Activated naive CD8-positive, alpha-beta T cell treated with anti-CD3 and anti-CD28 coated beads, Interleukin-2, amount 10 ng/mL, durations not matched to agents 7 days and 5 days (primary cell): Measurements from ENCODE around the gene RBMS3. TPM values are rescaled to one million over a fixed set of nuclear protein-coding genes. Genes with fewer than 3 reads are reported as not detected.

Experiments
- ATAC-seq: fragments of 150-1000 bp; cut with Tn5 transposase; one replicate; pipeline ENCODE4 v1.10.0; 2021; ENCODE audit warnings: low read depth, moderate library complexity
- POLR2A ChIA-PET: fragments of 350-600 bp; sonication (Branson Sonifier 250); formaldehyde crosslinking; loops from one replicate; lab custom pipeline; 2021; ENCODE audit warnings: antibody characterized with exemption; lab: Charles Lee
- DNase-seq: peaks from one replicate; pipeline ENCODE4 v3.0.0; 2021
- H3K27ac Mint-ChIP-seq: one replicate; pipeline ENCODE4 v1.8.0; 2022; ENCODE audit warnings: mild to moderate bottlenecking, mixed read lengths
- H3K27me3 Mint-ChIP-seq: one replicate; pipeline ENCODE4 v1.8.0; 2022; ENCODE audit warnings: mild to moderate bottlenecking, moderate library complexity, mixed read lengths
- H3K36me3 Mint-ChIP-seq: one replicate; pipeline ENCODE4 v1.8.0; 2021; ENCODE audit warnings: mild to moderate bottlenecking, mixed read lengths
- H3K4me1 Mint-ChIP-seq: one replicate; pipeline ENCODE4 v1.8.0; 2021; ENCODE audit warnings: mixed read lengths
- H3K4me3 Mint-ChIP-seq: one replicate; pipeline ENCODE4 v1.8.0; 2022; ENCODE audit warnings: mild to moderate bottlenecking, moderate library complexity, mixed read lengths
- H3K9me3 Mint-ChIP-seq: one replicate; pipeline ENCODE4 v1.8.0; 2021; ENCODE audit warnings: mixed read lengths
- total RNA-seq, 2 experiments: library from RNA; stranded (reverse); gene quantifications; one replicate each; pipeline ENCODE4 v1.2.3, GENCODE V29; 2021

Gene RBMS3
- total RNA-seq, 2 experiments from 2014 or later, result 0.58 to 0.74 TPM

GRCh38 chr3:29282427-29283230 lies 1.8 kb downstream of the RBMS3 start:
- peak overlapping the region; percentile 85 for H3K4me3 Mint-ChIP-seq
- ATAC-seq, result no peak
- POLR2A ChIA-PET, result no interaction called here
- H3K4me1 Mint-ChIP-seq, result peaks cover 17% of the 10 kb centered on the region
- H3K9me3 Mint-ChIP-seq, result no peaks in the 10 kb centered on the region
- no peak for DNase-seq
- peaks cover 14% of the 10 kb centered on the region for H3K27me3 Mint-ChIP-seq
- H3K27ac Mint-ChIP-seq, result no peak overlapping the region
- no peaks in the 10 kb centered on the region for H3K36me3 Mint-ChIP-seq

DNA sequence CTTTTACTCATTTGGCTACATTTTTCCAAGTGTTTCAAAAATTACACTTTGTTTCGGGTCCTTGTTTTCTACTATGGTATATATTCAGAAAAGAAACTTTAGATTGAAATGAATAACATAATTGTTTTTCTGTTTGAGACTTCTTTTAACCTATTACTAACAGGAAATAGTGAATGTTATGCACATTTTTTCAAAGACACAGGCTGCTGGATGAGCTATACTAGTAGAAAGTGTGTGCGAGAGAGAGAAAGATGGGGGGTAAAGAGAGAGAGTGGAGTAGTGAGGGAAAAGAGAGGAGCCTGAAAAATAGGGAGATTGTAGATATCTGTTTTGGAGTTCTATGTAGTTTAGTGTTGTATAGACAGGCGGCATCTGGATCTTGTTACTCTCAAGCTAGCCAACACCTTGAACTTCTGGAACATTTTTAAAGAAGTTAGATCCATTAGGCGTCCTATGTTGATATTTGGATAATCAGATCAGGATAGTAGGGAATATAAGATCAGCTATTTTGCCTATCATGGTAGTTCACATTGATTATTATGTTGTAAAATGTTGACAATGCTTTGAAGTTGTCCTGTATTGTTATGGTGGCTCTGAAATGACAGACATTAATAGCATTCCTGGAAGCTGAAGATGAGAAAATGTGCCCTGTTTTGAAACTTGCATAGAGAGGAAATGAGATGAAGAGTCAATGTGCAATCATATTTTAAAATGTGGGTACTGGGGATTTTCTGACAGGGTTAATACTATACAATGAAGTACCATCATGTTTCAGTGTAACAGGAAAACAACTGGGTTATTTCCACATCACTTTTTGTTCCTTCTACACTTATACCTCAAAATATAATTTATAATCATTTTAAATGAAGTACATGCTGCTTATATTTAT lies 2.6 kb downstream of the RBMS3 start:
- Mint-ChIP-seq H3K36me3 (no peaks in the 10 kb centered on the region), H3K4me3 (peak overlapping the region; percentile 6), H3K9me3 (no peaks in the 10 kb centered on the region), H3K4me1 (peaks cover 17% of the 10 kb centered on the region), H3K27ac (no peak overlapping the region), H3K27me3 (peaks cover 14% of the 10 kb centered on the region)
- DNase-seq (no peak), ATAC-seq (no peak)
- POLR2A ChIA-PET, result no interaction called here

DNA sequence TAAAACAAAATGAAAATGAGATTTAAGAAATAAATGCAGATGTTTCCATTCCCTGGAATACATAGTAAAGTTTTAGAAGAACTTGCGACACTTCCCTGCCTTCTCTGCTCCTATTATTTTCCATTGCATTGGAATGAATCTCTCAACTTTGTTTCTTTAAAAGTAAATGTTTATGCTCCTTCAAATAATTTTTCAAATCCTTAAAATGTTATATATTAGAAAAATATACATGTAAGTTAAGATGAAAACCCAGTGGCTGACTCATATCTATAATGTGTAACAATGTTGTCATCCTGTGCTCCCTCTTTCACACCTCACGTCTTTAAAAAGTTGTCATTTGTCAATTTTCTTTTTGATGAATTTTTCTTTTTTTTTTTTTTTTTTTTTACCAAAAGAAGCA lies 3.6 kb downstream of the RBMS3 start:
- peaks cover 17% of the 10 kb centered on the region for H3K4me1 Mint-ChIP-seq
- H3K27me3 Mint-ChIP-seq, result peaks cover 14% of the 10 kb centered on the region
- DNase-seq (no peak), ATAC-seq (no peak)
- H3K36me3 Mint-ChIP-seq, result no peaks in the 10 kb centered on the region
- no peaks in the 10 kb centered on the region for H3K9me3 Mint-ChIP-seq
- POLR2A ChIA-PET, result no interaction called here
- H3K4me3 Mint-ChIP-seq, result no peak overlapping the region
- no peak overlapping the region for H3K27ac Mint-ChIP-seq

GRCh38 chr3:29285471-29286071 lies 4.7 kb downstream of the RBMS3 start:
- Mint-ChIP-seq H3K4me3 (no peak overlapping the region), H3K36me3 (no peaks in the 10 kb centered on the region), H3K9me3 (no peaks in the 10 kb centered on the region), H3K27ac (no peak overlapping the region), H3K27me3 (peaks cover 8% of the 10 kb centered on the region), H3K4me1 (peaks cover 17% of the 10 kb centered on the region)
- POLR2A ChIA-PET, result no interaction called here
- ATAC-seq (no peak), DNase-seq (no peak)

DNA sequence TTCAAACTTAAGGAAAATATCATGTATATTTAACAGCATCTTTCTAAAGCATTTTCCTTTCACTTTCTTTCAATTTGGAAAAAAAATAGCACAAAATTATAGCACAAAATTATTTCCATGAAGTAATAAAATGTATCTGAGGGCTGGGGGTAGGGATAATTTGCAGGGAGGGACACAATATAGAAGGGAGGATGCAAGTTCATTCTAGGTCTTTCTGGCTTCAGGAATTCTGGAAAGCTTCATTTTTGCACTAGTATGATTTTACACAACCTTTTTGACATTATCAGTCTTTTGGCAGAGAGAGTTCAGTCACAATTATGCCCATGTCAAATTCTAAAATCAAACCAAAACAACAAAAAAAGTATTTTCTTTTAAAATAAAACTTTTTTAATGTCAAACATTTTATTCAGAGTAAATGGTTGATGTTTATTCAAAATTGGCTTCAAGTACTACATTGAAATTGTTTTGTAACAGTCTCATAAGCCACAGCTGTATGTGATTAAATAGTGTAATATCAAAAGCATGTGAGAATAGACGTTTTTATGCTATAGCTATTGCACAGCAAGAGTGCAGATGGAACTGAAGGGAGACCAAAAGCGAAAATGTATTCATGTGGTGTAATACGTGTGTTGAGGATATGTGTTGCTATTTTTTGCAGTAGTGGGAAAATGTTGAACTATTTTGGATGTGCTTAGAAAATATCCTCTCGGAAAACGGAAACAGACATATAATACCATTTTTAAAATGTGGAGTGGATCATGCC lies 5.8 kb downstream of the RBMS3 start:
- Mint-ChIP-seq H3K36me3 (no peaks in the 10 kb centered on the region), H3K27me3 (peaks cover 4% of the 10 kb centered on the region), H3K9me3 (no peaks in the 10 kb centered on the region), H3K27ac (no peak overlapping the region), H3K4me1 (peaks cover 16% of the 10 kb centered on the region), H3K4me3 (no peak overlapping the region)
- ATAC-seq (no peak), DNase-seq (no peak)
- POLR2A ChIA-PET, result interaction anchor here (0.7 kb wide), 1 partner anchor 36 kb away, joined by 3 read pairs; no protein-coding TSS in a partner anchor

GRCh38 chr3:29290596-29290995 lies 9.7 kb downstream of the RBMS3 start:
- Mint-ChIP-seq H3K4me1 (peaks cover under 1% of the 10 kb centered on the region), H3K27me3 (peaks cover 5% of the 10 kb centered on the region), H3K9me3 (peaks cover 2% of the 10 kb centered on the region), H3K4me3 (no peak overlapping the region), H3K36me3 (no peaks in the 10 kb centered on the region), H3K27ac (no peak overlapping the region)
- ATAC-seq (no peak), DNase-seq (no peak)
- POLR2A ChIA-PET, result no interaction called here

DNA sequence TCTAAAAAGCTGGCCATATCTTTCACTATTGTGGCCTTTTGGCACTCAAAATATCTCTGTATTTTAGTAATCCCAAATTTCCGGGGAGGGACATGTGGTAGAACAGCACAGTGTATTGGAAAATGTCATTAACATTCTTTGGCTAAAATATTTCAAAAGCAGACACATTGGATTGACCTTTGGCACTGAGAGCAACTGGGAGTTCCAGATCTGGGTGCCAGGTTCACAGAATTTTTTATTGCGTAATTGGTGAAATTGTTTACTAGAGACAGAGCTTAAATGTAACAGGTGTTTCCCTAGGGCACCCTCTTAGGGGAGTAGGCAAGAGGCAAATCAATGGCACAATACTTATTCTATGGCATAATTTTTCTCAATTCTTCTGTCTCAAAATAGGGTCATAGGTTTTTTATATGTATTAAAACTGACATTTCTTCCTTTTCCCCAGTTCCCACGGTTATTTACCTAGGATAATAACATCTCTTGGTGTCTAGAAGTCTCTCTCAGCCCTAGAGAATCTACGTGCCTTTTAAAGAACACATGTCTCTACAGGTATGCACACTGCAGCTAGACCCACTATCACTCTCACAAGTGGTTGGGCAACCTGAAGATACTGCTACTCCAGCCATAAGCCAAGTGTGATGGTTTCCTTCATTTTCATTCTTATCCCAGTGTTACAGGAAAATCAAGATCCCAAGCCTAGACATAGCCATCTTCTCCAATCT lies 10.6 kb downstream of the RBMS3 start:
- ATAC-seq (no peak), DNase-seq (no peak)
- no peaks in the 10 kb centered on the region for H3K4me1 Mint-ChIP-seq
- peaks cover 5% of the 10 kb centered on the region for H3K27me3 Mint-ChIP-seq
- no peak overlapping the region for H3K27ac Mint-ChIP-seq
- H3K4me3 Mint-ChIP-seq, result no peak overlapping the region
- POLR2A ChIA-PET, result no interaction called here
- H3K36me3 Mint-ChIP-seq, result no peaks in the 10 kb centered on the region
- H3K9me3 Mint-ChIP-seq, result peaks cover 2% of the 10 kb centered on the region

GRCh38 chr3:29291982-29292363 lies 11.1 kb downstream of the RBMS3 start:
- Mint-ChIP-seq H3K36me3 (no peaks in the 10 kb centered on the region), H3K4me3 (no peak overlapping the region), H3K9me3 (peaks cover 2% of the 10 kb centered on the region), H3K27me3 (peaks cover 5% of the 10 kb centered on the region), H3K27ac (no peak overlapping the region), H3K4me1 (no peaks in the 10 kb centered on the region)
- ATAC-seq, result no peak
- POLR2A ChIA-PET, result no interaction called here
- DNase-seq, result no peak

- Mint-ChIP-seq H3K9me3 (peaks cover 2% of the 10 kb centered on the region), H3K4me1 (no peaks in the 10 kb centered on the region), H3K27me3 (peaks cover 5% of the 10 kb centered on the region), H3K27ac (no peak overlapping the region), H3K36me3 (no peaks in the 10 kb centered on the region), H3K4me3 (no peak overlapping the region)
- POLR2A ChIA-PET, result no interaction called here
- ATAC-seq (no peak), DNase-seq (no peak)
Observed at GRCh38 chr3:29293421-29293820, 12.6 kb downstream of the RBMS3 start.

GRCh38 chr3:29297998-29298397 lies 17.1 kb downstream of the RBMS3 start:
- H3K9me3 Mint-ChIP-seq, result no peaks in the 10 kb centered on the region
- H3K27me3 Mint-ChIP-seq, result peaks cover 2% of the 10 kb centered on the region
- DNase-seq (no peak), ATAC-seq (no peak)
- peaks cover 4% of the 10 kb centered on the region for H3K4me1 Mint-ChIP-seq
- no peak overlapping the region for H3K27ac Mint-ChIP-seq
- POLR2A ChIA-PET, result no interaction called here
- no peaks in the 10 kb centered on the region for H3K36me3 Mint-ChIP-seq
- no peak overlapping the region for H3K4me3 Mint-ChIP-seq

DNA sequence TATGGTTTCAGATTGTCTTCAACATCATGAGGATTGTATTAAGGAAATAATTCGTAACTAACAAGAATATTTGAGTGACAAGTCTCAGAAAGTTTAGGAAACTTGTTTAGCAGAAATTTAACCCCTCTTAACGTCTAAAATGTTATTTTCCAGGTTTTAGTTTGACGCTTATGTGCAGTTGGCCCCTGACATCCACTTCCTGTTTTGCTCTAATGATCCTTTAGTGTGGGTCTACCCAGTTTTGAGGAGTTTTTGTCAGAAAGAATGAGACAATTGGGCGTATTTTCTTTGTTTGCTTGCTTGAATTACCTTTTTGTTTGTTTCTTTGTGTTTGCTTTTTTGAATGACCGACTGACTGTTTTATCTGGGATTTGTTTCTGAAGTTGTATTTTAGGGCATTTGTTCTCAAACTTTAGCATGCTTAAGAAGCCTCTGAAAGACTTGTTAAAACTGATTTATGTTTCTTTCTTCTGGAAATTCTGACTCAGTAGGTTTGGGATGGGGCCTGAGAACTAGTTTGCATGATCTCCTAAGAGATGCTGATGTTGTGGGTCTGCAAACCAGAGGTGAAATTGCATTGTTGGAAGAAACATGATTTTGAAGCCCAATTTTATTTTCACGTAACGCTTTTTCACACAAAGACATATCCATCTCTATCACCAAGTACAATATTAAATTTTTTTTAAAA lies 20.6 kb downstream of the RBMS3 start:
- H3K27me3 Mint-ChIP-seq, result no peaks in the 10 kb centered on the region
- POLR2A ChIA-PET, result no interaction called here
- peaks cover 4% of the 10 kb centered on the region for H3K4me1 Mint-ChIP-seq
- no peak for DNase-seq
- H3K4me3 Mint-ChIP-seq, result no peak overlapping the region
- no peaks in the 10 kb centered on the region for H3K9me3 Mint-ChIP-seq
- no peak overlapping the region for H3K27ac Mint-ChIP-seq
- no peaks in the 10 kb centered on the region for H3K36me3 Mint-ChIP-seq
- ATAC-seq, result no peak

GRCh38 chr3:29302619-29303018 lies 21.7 kb downstream of the RBMS3 start:
- H3K36me3 Mint-ChIP-seq, result no peaks in the 10 kb centered on the region
- H3K27ac Mint-ChIP-seq, result no peak overlapping the region
- no peak for ATAC-seq
- peaks cover 4% of the 10 kb centered on the region for H3K4me1 Mint-ChIP-seq
- H3K27me3 Mint-ChIP-seq, result no peaks in the 10 kb centered on the region
- DNase-seq, result no peak
- no peaks in the 10 kb centered on the region for H3K9me3 Mint-ChIP-seq
- no peak overlapping the region for H3K4me3 Mint-ChIP-seq
- POLR2A ChIA-PET, result no interaction called here
